H9 (cell line): ENCODE results near the gene MZF1. TPM values are rescaled to one million over a fixed set of nuclear protein-coding genes. Genes with fewer than 3 reads are reported as not detected.

Experiments used
- DNase-seq: peaks from one replicate; pipeline ENCODE4 v3.0.0-alpha.2; 2017
- H2AFZ ChIP-seq: one replicate; pipeline ENCODE4 v1.6.1; 2013; ENCODE audit warnings: mild to moderate bottlenecking, low read length, control low read depth, moderate library complexity
- H2AK5ac ChIP-seq: 2 replicates; pipeline ENCODE4 v1.6.1; 2013; ENCODE audit warnings: low read length, control low read depth, mixed read lengths; ENCODE audit not compliant: insufficient read length
- H2BK120ac ChIP-seq: one replicate; pipeline ENCODE4 v1.6.1; 2013; ENCODE audit warnings: low read depth, mild to moderate bottlenecking, low read length, control low read depth, inconsistent platforms; ENCODE audit not compliant: poor library complexity, severe bottlenecking
- H2BK12ac ChIP-seq: 2 replicates; pipeline ENCODE4 v1.6.1; 2013; ENCODE audit warnings: low read length, control low read depth, mixed read lengths, low read depth; ENCODE audit not compliant: insufficient read length
- H2BK15ac ChIP-seq: 2 replicates; pipeline ENCODE4 v1.6.1; 2013; ENCODE audit warnings: low read depth, low read length, control low read depth
- H2BK20ac ChIP-seq: one replicate; pipeline ENCODE4 v1.6.1; 2013; ENCODE audit warnings: low read depth, mild to moderate bottlenecking, low read length, control low read depth, inconsistent platforms; ENCODE audit not compliant: poor library complexity, severe bottlenecking
- H2BK5ac ChIP-seq: 2 replicates; pipeline ENCODE4 v1.6.1; 2013; ENCODE audit warnings: low read length, control low read depth, mixed read lengths; ENCODE audit not compliant: insufficient read length
- H3K14ac ChIP-seq: 2 replicates; pipeline ENCODE4 v1.6.1; 2013; ENCODE audit warnings: low read length, control low read depth; ENCODE audit not compliant: insufficient read depth
- H3K18ac ChIP-seq: 2 replicates; pipeline ENCODE4 v1.6.1; 2013; ENCODE audit warnings: low read depth, mild to moderate bottlenecking, mixed read lengths, low read length, control low read depth; ENCODE audit not compliant: insufficient read length
- H3K23ac ChIP-seq: 2 replicates; pipeline ENCODE4 v1.6.1; 2013; ENCODE audit warnings: low read length, control low read depth, mixed read lengths, low read depth; ENCODE audit not compliant: insufficient read length
- H3K23me2 ChIP-seq: 2 replicates; pipeline ENCODE4 v1.6.1; 2013; ENCODE audit warnings: low read depth, mild to moderate bottlenecking, mixed read lengths, low read length, control low read depth; ENCODE audit not compliant: insufficient read length, poor library complexity, severe bottlenecking
- H3K27ac ChIP-seq: 2 replicates; pipeline ENCODE4 v1.5.1; 2013; ENCODE audit warnings: low read length, control low read depth, mixed read lengths, low read depth; ENCODE audit not compliant: insufficient read length
- H3K27me3 ChIP-seq: 2 replicates; pipeline ENCODE4 v1.6.1; 2013; ENCODE audit warnings: low read length, control low read depth, inconsistent platforms; ENCODE audit not compliant: insufficient read depth
- H3K4ac ChIP-seq: 2 replicates; pipeline ENCODE4 v1.6.1; 2013; ENCODE audit warnings: low read depth, mild to moderate bottlenecking, control low read depth, inconsistent platforms, low read length, moderate library complexity
- H3K4me1 ChIP-seq: 2 replicates; pipeline ENCODE4 v1.6.1; 2013; ENCODE audit warnings: low read length, control low read depth, inconsistent platforms; ENCODE audit not compliant: insufficient read depth
- H3K4me2 ChIP-seq: 2 replicates; pipeline ENCODE4 v1.6.1; 2013; ENCODE audit warnings: low read length, control low read depth, mixed read lengths; ENCODE audit not compliant: insufficient read length, insufficient read depth
- H3K56ac ChIP-seq: 2 replicates; pipeline ENCODE4 v1.6.1; 2013; ENCODE audit warnings: low read depth, mild to moderate bottlenecking, mixed read lengths, low read length, control low read depth; ENCODE audit not compliant: insufficient read length
- H3K79me1 ChIP-seq: 2 replicates; pipeline ENCODE4 v1.6.1; 2013; ENCODE audit warnings: low read depth, mild to moderate bottlenecking, moderate library complexity, low read length, control low read depth, inconsistent platforms; ENCODE audit not compliant: insufficient read depth, poor library complexity, severe bottlenecking
- H3K79me2 ChIP-seq: 2 replicates; pipeline ENCODE4 v1.6.1; 2013; ENCODE audit warnings: low read length, control low read depth, inconsistent platforms; ENCODE audit not compliant: insufficient read depth
- H3K9ac ChIP-seq: 2 replicates; pipeline ENCODE4 v1.6.1; 2013; ENCODE audit warnings: low read length, control low read depth, mixed read lengths; ENCODE audit not compliant: insufficient read length; ENCODE audit errors: extremely low read depth
- H3K9me3 ChIP-seq: one replicate; pipeline ENCODE4 v1.6.1; 2013; ENCODE audit warnings: low read depth, low read length, inconsistent platforms; ENCODE audit not compliant: control insufficient read depth
- H3T11ph ChIP-seq: one replicate; pipeline ENCODE4 v1.6.1; 2013; ENCODE audit warnings: mild to moderate bottlenecking, low read length, control low read depth, inconsistent platforms
- H4K20me1 ChIP-seq: one replicate; pipeline ENCODE4 v1.6.1; 2013; ENCODE audit not compliant: control insufficient read depth, insufficient read length, insufficient read depth
- H4K5ac ChIP-seq: 2 replicates; pipeline ENCODE4 v1.6.1; 2013; ENCODE audit warnings: low read depth, mild to moderate bottlenecking, mixed read lengths, low read length, control low read depth; ENCODE audit not compliant: insufficient read length
- H4K8ac ChIP-seq: replicated peaks from 2 replicates; pipeline ENCODE4 v1.6.1; 2013; ENCODE audit warnings: low read length, control low read depth, mixed read lengths, low read depth; ENCODE audit not compliant: insufficient read length
- H4K91ac ChIP-seq: 2 replicates; pipeline ENCODE4 v1.6.1; 2013; ENCODE audit warnings: low read depth, mild to moderate bottlenecking, moderate library complexity, mixed read lengths, low read length, control low read depth; ENCODE audit not compliant: insufficient read length
- H3K27ac Mint-ChIP-seq, 3 experiments: 2 replicates in 2 of 3; 3 replicates in 1 of 3; pipeline ENCODE4 v1.8.0; 2020 to 2021; ENCODE audit warnings: mixed read lengths in 3 of 3, mild to moderate bottlenecking in 1 of 3, moderate library complexity in 1 of 3
- H3K27me3 Mint-ChIP-seq: 2 replicates; pipeline ENCODE4 v1.8.0; 2021; ENCODE audit warnings: low read depth, mild to moderate bottlenecking, moderate library complexity, mixed read lengths
- H3K36me3 Mint-ChIP-seq, 3 experiments: 2 replicates in 2 of 3; 3 replicates in 1 of 3; pipeline ENCODE4 v1.8.0; 2020 to 2021; ENCODE audit warnings: low read depth in 3 of 3, mixed read lengths in 3 of 3; ENCODE audit not compliant: insufficient read depth in 1 of 3
- H3K4me1 Mint-ChIP-seq, 2 experiments: 2 replicates each; pipeline ENCODE4 v1.8.0; 2020; ENCODE audit warnings: mixed read lengths in 2 of 2
- H3K4me3 Mint-ChIP-seq, 2 experiments: 2 replicates in 1 of 2; 3 replicates in 1 of 2; pipeline ENCODE4 v1.8.0; 2020 to 2021; ENCODE audit warnings: mild to moderate bottlenecking in 2 of 2, mixed read lengths in 2 of 2, moderate library complexity in 1 of 2
- H3K9me3 Mint-ChIP-seq, 2 experiments: 2 replicates in 1 of 2; 3 replicates in 1 of 2; pipeline ENCODE4 v1.8.0; 2020; ENCODE audit warnings: mild to moderate bottlenecking in 2 of 2, mixed read lengths in 2 of 2, moderate library complexity in 1 of 2
- WGBS: extraction: QIAGEN DNeasy Blood & Tissue Kit; methylation state at CpG from one replicate; pipeline ENCODE4 v1.1.7; 2013; ENCODE audit warnings: missing lambda C conversion rate, low lambda C conversion rate, mixed read lengths; ENCODE audit not compliant: insufficient read length; ENCODE audit errors: extremely low coverage; 5-methylcytosine and 5-hydroxymethylcytosine counted together
- total RNA-seq: library from RNA; stranded (reverse); gene quantifications from 2 replicates; pipeline ENCODE4 v1.2.1, GENCODE V29; 2021
- TF ChIP-seq, protein P1 (sequence below): fragments of 200-600 bp; sonication (generic); conservative IDR thresholded peaks from 3 replicates; pipeline ENCODE4 v1.8.0; 2021; ENCODE audit warnings: antibody characterized with exemption, mild to moderate bottlenecking

MZF1 gene
- total RNA-seq, 1 experiment from 2014 or later: 23.6 TPM

DNA sequence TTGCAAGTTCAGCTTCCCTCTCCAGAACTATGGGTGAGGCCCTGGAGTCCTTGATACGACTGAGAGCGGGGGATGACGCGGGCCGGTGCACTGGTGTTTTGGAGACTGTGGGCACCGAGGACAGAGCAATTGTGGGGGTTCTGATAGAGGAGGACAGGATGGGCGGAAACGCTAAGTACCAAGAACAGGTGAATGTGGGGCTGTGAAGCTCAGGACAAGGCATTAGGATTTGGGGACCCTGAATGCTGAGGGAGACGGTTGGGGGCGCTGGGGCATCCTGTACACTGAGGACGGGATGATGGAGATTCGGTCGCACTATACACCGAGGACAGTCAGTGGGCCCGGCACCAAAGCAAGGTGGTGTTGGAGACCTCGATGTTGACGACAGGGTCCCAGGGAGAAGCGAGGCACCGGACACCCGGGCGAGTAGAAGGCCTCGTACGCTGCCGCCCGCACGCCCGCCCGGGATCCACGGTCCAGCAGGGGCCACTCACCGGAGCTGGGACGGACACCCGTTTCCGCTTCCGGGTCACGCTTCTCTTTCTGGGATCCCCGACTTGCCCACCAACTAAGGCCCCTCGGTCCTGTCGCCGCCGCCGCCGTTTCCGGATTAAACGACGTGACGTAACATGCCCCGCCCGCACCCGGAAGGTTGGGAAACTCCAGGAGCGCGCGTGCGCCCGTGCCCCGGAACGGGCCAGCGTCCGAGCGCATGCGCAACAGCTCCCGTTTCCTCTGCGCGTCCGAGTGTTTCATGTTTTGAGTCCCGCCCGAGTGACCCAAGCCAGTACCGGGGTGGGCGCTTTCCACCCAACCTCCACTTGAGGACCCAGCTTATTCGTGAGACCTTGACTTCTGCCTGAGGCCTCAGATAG, 18.4 kb downstream of the MZF1 start, which contains the start of gene CHMP2A:
CHMP2A (minus strand) TSS at position 612 of the 875 bp plus-strand sequence. CDS start 893 bp downstream, outside the sequence.
- no peak within 1 kb of the TSS for H3T11ph ChIP-seq
- no peak within 1 kb of the TSS for H4K5ac ChIP-seq
- H3K23ac ChIP-seq: no peak within 1 kb of the TSS
- peak within 1 kb of the TSS; percentile 36 for H3K18ac ChIP-seq
- H3K4me2 ChIP-seq: peak within 1 kb of the TSS; percentile 89
- no peak within 1 kb of the TSS for H2BK12ac ChIP-seq
- no peak within 1 kb of the TSS for H2BK5ac ChIP-seq
- no peak within 1 kb of the TSS for H2BK20ac ChIP-seq
- no peak within 1 kb of the TSS for H2AFZ ChIP-seq
- H3K27ac Mint-ChIP-seq: peak within 1 kb of the TSS; percentile 92 to 99 (median 98)
- no peak within 1 kb of the TSS for H4K91ac ChIP-seq
- H3K23me2 ChIP-seq: peaks cover 16% of the 10 kb centered on the region
- H3K9ac ChIP-seq: peak within 1 kb of the TSS; percentile 83
- no peaks in the 10 kb centered on the region for H3K79me1 ChIP-seq
- H3K27me3 ChIP-seq: no peaks in the 10 kb centered on the region
- H3K27me3 Mint-ChIP-seq: peaks cover 1% of the 10 kb centered on the region; the same call in 1 of the 2 replicates
- no peak within 1 kb of the TSS for H4K8ac ChIP-seq
- peak within 1 kb of the TSS; percentile 96 to 99 for H3K4me3 Mint-ChIP-seq
- WGBS: no CpG with 5 or more reads among the region's 69 CpGs
- H3K36me3 Mint-ChIP-seq: peaks cover 31 to 70% (median 54%) of the 10 kb centered on the region in 3 experiments; a peak in 6 of 7 replicates
- H3K14ac ChIP-seq: peak within 1 kb of the TSS; percentile 74
- H2BK15ac ChIP-seq: no peak within 1 kb of the TSS
- H3K4ac ChIP-seq: no peak within 1 kb of the TSS
- peak; percentile 99 for DNase-seq
- peaks cover 8% of the 10 kb centered on the region; the same call in 1 of the 2 replicates for H3K79me2 ChIP-seq
- no peaks in the 10 kb centered on the region for H3K4me1 ChIP-seq
- H3K4me1 Mint-ChIP-seq: peaks cover 24 to 38% of the 10 kb centered on the region in 2 experiments
- H2AK5ac ChIP-seq: no peak within 1 kb of the TSS
- TF ChIP-seq, protein P1, sequence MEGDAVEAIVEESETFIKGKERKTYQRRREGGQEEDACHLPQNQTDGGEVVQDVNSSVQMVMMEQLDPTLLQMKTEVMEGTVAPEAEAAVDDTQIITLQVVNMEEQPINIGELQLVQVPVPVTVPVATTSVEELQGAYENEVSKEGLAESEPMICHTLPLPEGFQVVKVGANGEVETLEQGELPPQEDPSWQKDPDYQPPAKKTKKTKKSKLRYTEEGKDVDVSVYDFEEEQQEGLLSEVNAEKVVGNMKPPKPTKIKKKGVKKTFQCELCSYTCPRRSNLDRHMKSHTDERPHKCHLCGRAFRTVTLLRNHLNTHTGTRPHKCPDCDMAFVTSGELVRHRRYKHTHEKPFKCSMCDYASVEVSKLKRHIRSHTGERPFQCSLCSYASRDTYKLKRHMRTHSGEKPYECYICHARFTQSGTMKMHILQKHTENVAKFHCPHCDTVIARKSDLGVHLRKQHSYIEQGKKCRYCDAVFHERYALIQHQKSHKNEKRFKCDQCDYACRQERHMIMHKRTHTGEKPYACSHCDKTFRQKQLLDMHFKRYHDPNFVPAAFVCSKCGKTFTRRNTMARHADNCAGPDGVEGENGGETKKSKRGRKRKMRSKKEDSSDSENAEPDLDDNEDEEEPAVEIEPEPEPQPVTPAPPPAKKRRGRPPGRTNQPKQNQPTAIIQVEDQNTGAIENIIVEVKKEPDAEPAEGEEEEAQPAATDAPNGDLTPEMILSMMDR: no peak
- H2BK120ac ChIP-seq: no peak within 1 kb of the TSS
- H3K9me3 Mint-ChIP-seq: no peaks in the 10 kb centered on the region; a peak in 2 of 5 replicates
- H3K56ac ChIP-seq: no peak within 1 kb of the TSS
- H3K9me3 ChIP-seq: no peaks in the 10 kb centered on the region
- H4K20me1 ChIP-seq: no peaks in the 10 kb centered on the region
- peak within 1 kb of the TSS; percentile 25 for H3K27ac ChIP-seq
